GM12878 (cell line): ENCODE results near the gene DCLRE1B. TPM values are rescaled to one million over a fixed set of nuclear protein-coding genes. Genes with fewer than 3 reads are reported as not detected.

Experiments
- ATAC-seq: fragments of 200-7000 bp; cut with Tn5 transposase; 3 replicates; pipeline ENCODE4 v1.9.1; 2020; ENCODE audit warnings: mild to moderate bottlenecking, moderate library complexity
- BruUV-seq: library from RNA; stranded (reverse); fragments of 400-500 nt; replicated peaks from 2 replicates; lab custom pipeline; 2021; lab: Mats Ljungman, UMichigan
- CTCF ChIA-PET: fragments of 300-600 bp; sonication (Branson Sonifier 250); formaldehyde crosslinking; extraction: SDS; loops from one replicate; lab custom pipeline; 2021; ENCODE audit warnings: inconsistent platforms; lab: Yijun Ruan, JAX
- POLR2A ChIA-PET: fragments of 350-600 bp; formaldehyde crosslinking; extraction: SDS; loops from one replicate; lab custom pipeline; 2021; ENCODE audit warnings: inconsistent platforms; lab: Charles Lee
- RAD21 ChIA-PET: fragments of 300-600 bp; sonication (Branson Sonifier 250); formaldehyde crosslinking; loops from one replicate; lab custom pipeline; 2023; ENCODE audit warnings: antibody characterized with exemption; ENCODE audit not compliant: unreplicated experiment; lab: Charles Lee
- SMC1A ChIA-PET: fragments of 300-600 bp; sonication (Branson Sonifier 250); formaldehyde crosslinking; loops from one replicate; lab custom pipeline; 2023; ENCODE audit not compliant: unreplicated experiment, uncharacterized antibody; lab: Charles Lee
- DNase-seq: peaks from one replicate; pipeline ENCODE4 v3.0.0-alpha.2; 2011; ENCODE audit warnings: low read depth, low spot score
- FAIRE-seq: peaks from 3 replicates; lab custom pipeline; 2011; peaks lifted over from hg19 to GRCh38; lab: Jason Lieb, UNC
- H2AFZ ChIP-seq: 2 replicates; pipeline ENCODE4 v1.6.0; 2011; ENCODE audit warnings: low read depth, low read length, control low read depth; ENCODE audit not compliant: control insufficient read depth
- H3K27ac ChIP-seq: 2 replicates; pipeline ENCODE4 v1.5.1; 2011; ENCODE audit warnings: control low read depth; ENCODE audit not compliant: control insufficient read depth, insufficient read depth
- H3K27me3 ChIP-seq, 2 experiments: replicated peaks in 1 of 2; 2 replicates each; pipeline versions ENCODE4 v1.6.0 to v1.6.1; 2011; ENCODE audit warnings: low read length in 1 of 2; ENCODE audit not compliant: control insufficient read depth in 2 of 2, insufficient read depth in 2 of 2
- H3K36me3 ChIP-seq, 2 experiments: 2 replicates each; pipeline ENCODE4 v1.5.1; 2011; ENCODE audit warnings: low read length in 1 of 2; ENCODE audit not compliant: control insufficient read depth in 2 of 2, insufficient read depth in 2 of 2
- H3K4me1 ChIP-seq: 2 replicates; pipeline ENCODE4 v1.6.1; 2011; ENCODE audit warnings: mild to moderate bottlenecking, low read length, moderate library complexity, mixed read lengths; ENCODE audit not compliant: control insufficient read depth, insufficient read depth
- H3K4me2 ChIP-seq: 2 replicates; pipeline ENCODE4 v1.6.0; 2011; ENCODE audit warnings: control low read depth; ENCODE audit not compliant: control insufficient read depth, insufficient read depth
- H3K4me3 ChIP-seq: fragments of 200-600 bp; sonication (generic); 2 replicates; pipeline ENCODE4 v1.5.1; 2016
- H3K79me2 ChIP-seq: 2 replicates; pipeline ENCODE4 v1.6.0; 2011; ENCODE audit warnings: low read length; ENCODE audit not compliant: control insufficient read depth, insufficient read depth
- H3K9ac ChIP-seq: 2 replicates; pipeline ENCODE4 v1.8.0; 2011; ENCODE audit warnings: low read length, control low read depth, mixed read lengths; ENCODE audit not compliant: control insufficient read depth, insufficient read depth
- H3K9me3 ChIP-seq: replicated peaks from 3 replicates; pipeline ENCODE4 v1.5.1; 2011; ENCODE audit warnings: mild to moderate bottlenecking, low read length; ENCODE audit not compliant: control insufficient read depth, insufficient read depth
- H4K20me1 ChIP-seq: 2 replicates; pipeline ENCODE4 v1.6.0; 2011; ENCODE audit not compliant: control insufficient read depth, insufficient read depth
- ATF7 ChIP-seq: fragments of 450-650 bp; IDR thresholded peaks from 2 replicates; pipeline ENCODE4 v1.6.1; 2016; ENCODE audit warnings: low read depth, mild to moderate bottlenecking
- BMI1 ChIP-seq: fragments of 450-650 bp; IDR thresholded peaks from 2 replicates; pipeline ENCODE4 v1.6.1; 2016; ENCODE audit warnings: mild to moderate bottlenecking, moderate library complexity, borderline replicate concordance
- CBX3 ChIP-seq: fragments of 200-600 bp; sonication (generic); IDR thresholded peaks from 2 replicates; pipeline ENCODE4 v1.6.1; 2016; ENCODE audit warnings: low read depth, borderline replicate concordance
- IKZF2 ChIP-seq, 2 experiments: fragments of 450-650 bp; IDR thresholded peaks; 2 replicates each; pipeline ENCODE4 v1.6.1; 2017; ENCODE audit warnings: mild to moderate bottlenecking in 2 of 2, moderate library complexity in 2 of 2
- LARP7 ChIP-seq: fragments of 450-650 bp; IDR thresholded peaks from 2 replicates; pipeline ENCODE4 v1.6.1; 2017; ENCODE audit warnings: mild to moderate bottlenecking
- MEF2B ChIP-seq: fragments of 450-650 bp; IDR thresholded peaks from 2 replicates; pipeline ENCODE4 v1.6.1; 2018; ENCODE audit warnings: mild to moderate bottlenecking, moderate library complexity; ENCODE audit not compliant: partially characterized antibody, poor library complexity, severe bottlenecking
- POLR2AphosphoS5 ChIP-seq: IDR thresholded peaks from 2 replicates; pipeline ENCODE4 v1.6.1; 2011; ENCODE audit warnings: mild to moderate bottlenecking, low read length, inconsistent platforms
- RUNX3 ChIP-seq: IDR thresholded peaks from 2 replicates; pipeline ENCODE4 v1.6.1; 2012; ENCODE audit warnings: low read length, inconsistent platforms
- SP1 ChIP-seq: IDR thresholded peaks from one replicate; pipeline ENCODE4 v1.6.1; 2011; ENCODE audit warnings: low read depth, low read length
- STAT3 ChIP-seq: IDR thresholded peaks from 2 replicates; pipeline ENCODE4 v1.6.1; 2011; ENCODE audit warnings: low read depth, low read length, improper control_type of control experiment
- SUPT20H ChIP-seq: IDR thresholded peaks from 2 replicates; pipeline ENCODE4 v1.6.1; 2011; ENCODE audit warnings: low read depth, mild to moderate bottlenecking, low read length, moderate library complexity, borderline replicate concordance; ENCODE audit not compliant: control insufficient read depth
- WGBS: methylation state at CpG from one replicate; pipeline ENCODE4 v1.1.6; 2016; ENCODE audit warnings: low lambda C conversion rate; ENCODE audit not compliant: insufficient replicate concordance, insufficient coverage; ENCODE audit errors: missing lambda C conversion rate; 5-methylcytosine and 5-hydroxymethylcytosine counted together
- in situ Hi-C: fragments of 300-500 bp; cut with MboI; formaldehyde crosslinking; loops from 9 replicates; pipeline ENCODE4 v1.14.3; 2018; ENCODE audit warnings: mixed read lengths
- intact Hi-C: fragments of 100-400 bp; cut with micrococcal nuclease; formaldehyde crosslinking; loops from one replicate; pipeline ENCODE4 v1.14.2; 2022; ENCODE audit not compliant: unreplicated experiment
- polyA plus RNA-seq, 11 experiments: library from polyadenylated mRNA; depleted of rRNA in 4 of 11; unstranded in 6 of 11; stranded (reverse) in 5 of 11; fragments of >200 nt; fragmentation: Nextera tagmentation in 4 of 11; fragmentation: Illumina TruSeq in 1 of 11; extraction: Ambion mirVana in 4 of 11; extraction: Trizol in 1 of 11; gene quantifications; 1 replicate in 1 of 11; 2 replicates in 10 of 11; pipeline versions ENCODE4 v1.2.1 to v1.2.3, GENCODE V29; 2011 to 2016; ENCODE audit warnings: inconsistent platforms in 2 of 11, missing spikeins in 2 of 11, low read depth in 1 of 11
- total RNA-seq, 4 experiments: library from RNA; depleted of rRNA in 3 of 4; stranded (reverse); fragments of >200 nt in 3 of 4; fragmentation: Illumina TruSeq in 1 of 4; extraction: Trizol in 1 of 4; gene quantifications; 2 replicates each; pipeline versions ENCODE4 v1.2.1 to v1.2.3, GENCODE V29; 2013 to 2021
- TF ChIP-seq, protein P1 (sequence below): IDR thresholded peaks from 2 replicates; pipeline ENCODE4 v1.6.1; 2012; ENCODE audit warnings: improper control_type of control experiment, low read depth, low read length; ENCODE audit not compliant: insufficient replicate concordance
- TF ChIP-seq, protein P2 (sequence below): IDR thresholded peaks from 2 replicates; pipeline ENCODE4 v1.6.1; 2011; ENCODE audit warnings: borderline replicate concordance, low read depth, mild to moderate bottlenecking, moderate library complexity, low read length; ENCODE audit not compliant: insufficient read depth, poor library complexity, severe bottlenecking

DCLRE1B gene
- total and polyA plus RNA-seq, 10 of the 15 experiments (the other 5 are each of a cell fraction or from before 2014, with no cell fraction given) = 5.4 to 18.3 (median 13.4) TPM

DNA sequence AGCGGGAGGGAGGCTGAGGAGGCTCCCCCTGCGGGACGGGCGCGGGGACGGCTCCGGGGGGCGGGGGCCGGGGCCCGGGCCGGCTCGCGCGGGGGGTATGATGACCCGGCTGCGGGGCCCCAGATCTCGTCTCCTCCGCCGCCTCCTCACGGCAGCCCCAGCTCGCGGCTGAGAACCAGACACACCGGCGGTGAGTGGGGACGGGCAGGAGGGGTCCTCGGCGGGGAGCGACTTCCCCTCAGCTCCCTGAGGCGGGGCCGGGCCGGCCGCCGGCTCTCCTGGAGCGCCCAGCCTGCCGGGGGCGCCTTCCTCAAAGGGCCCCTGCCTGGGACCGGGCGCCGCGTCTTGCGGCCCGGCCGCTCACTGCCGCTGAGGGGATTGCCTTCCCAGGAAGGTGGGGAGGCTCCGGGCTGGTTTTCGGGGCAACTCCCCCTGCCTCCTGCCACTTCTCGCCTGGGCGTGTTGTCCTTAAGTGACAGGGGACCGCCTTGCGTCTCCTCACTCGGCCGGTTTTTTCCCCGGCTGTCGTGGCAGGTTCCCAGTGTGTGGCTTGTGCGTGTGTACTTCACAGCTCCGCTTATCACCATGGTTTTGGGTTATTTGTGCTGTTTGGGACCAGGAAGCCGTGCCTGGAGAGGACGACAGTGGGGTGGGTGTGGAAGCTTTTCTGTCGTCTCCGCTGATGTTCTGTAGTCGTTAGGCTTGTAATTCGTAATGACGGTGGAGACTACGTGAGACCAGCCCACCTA, 24.8 kb downstream of the DCLRE1B start (continued):
- TF ChIP-seq, protein P1, sequence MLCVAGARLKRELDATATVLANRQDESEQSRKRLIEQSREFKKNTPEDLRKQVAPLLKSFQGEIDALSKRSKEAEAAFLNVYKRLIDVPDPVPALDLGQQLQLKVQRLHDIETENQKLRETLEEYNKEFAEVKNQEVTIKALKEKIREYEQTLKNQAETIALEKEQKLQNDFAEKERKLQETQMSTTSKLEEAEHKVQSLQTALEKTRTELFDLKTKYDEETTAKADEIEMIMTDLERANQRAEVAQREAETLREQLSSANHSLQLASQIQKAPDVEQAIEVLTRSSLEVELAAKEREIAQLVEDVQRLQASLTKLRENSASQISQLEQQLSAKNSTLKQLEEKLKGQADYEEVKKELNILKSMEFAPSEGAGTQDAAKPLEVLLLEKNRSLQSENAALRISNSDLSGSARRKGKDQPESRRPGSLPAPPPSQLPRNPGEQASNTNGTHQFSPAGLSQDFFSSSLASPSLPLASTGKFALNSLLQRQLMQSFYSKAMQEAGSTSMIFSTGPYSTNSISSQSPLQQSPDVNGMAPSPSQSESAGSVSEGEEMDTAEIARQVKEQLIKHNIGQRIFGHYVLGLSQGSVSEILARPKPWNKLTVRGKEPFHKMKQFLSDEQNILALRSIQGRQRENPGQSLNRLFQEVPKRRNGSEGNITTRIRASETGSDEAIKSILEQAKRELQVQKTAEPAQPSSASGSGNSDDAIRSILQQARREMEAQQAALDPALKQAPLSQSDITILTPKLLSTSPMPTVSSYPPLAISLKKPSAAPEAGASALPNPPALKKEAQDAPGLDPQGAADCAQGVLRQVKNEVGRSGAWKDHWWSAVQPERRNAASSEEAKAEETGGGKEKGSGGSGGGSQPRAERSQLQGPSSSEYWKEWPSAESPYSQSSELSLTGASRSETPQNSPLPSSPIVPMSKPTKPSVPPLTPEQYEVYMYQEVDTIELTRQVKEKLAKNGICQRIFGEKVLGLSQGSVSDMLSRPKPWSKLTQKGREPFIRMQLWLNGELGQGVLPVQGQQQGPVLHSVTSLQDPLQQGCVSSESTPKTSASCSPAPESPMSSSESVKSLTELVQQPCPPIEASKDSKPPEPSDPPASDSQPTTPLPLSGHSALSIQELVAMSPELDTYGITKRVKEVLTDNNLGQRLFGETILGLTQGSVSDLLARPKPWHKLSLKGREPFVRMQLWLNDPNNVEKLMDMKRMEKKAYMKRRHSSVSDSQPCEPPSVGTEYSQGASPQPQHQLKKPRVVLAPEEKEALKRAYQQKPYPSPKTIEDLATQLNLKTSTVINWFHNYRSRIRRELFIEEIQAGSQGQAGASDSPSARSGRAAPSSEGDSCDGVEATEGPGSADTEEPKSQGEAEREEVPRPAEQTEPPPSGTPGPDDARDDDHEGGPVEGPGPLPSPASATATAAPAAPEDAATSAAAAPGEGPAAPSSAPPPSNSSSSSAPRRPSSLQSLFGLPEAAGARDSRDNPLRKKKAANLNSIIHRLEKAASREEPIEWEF = peak; percentile 2
- TF ChIP-seq LARP7 = 0 out of 2 replicates have a peak, but pooled peaks have one; percentile 31

DNA sequence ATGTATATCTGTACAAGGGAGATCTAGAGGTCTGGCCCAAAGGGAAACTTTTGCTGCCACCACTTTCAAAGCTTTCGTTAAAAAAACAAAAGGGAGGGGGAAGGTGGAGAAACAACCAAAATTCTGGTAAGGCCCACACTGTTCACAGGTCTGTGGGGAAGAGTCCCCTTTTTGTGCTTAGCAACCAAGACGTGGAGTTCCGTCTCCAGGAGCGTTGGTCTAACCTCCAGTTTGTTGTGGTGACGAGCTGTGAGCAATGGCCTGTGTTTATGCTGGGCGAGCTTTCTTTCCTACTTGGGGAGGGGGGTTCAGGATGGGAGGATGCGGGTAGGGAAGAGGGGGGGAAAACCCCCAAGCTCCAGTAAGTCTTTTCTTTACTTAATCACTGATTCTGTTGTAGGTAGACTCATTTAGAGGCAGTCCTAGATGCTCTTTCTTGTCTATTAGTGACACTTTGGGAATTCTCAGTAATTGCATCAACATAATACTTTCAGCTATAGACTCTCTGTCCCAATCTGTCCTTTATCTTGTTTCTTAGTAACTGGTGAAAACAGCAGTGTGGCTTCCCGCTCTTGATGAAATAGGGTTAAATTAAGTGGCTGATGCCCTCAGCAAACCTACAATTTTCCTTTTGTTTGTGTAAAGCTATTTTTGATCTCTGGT, 25.5 kb downstream of the DCLRE1B start:
- WGBS = 0% methylated on average over 8 of the region's 8 CpGs
- FAIRE-seq = no peak
- no TSS peak for BruUV-seq
- TF ChIP-seq, protein P2, sequence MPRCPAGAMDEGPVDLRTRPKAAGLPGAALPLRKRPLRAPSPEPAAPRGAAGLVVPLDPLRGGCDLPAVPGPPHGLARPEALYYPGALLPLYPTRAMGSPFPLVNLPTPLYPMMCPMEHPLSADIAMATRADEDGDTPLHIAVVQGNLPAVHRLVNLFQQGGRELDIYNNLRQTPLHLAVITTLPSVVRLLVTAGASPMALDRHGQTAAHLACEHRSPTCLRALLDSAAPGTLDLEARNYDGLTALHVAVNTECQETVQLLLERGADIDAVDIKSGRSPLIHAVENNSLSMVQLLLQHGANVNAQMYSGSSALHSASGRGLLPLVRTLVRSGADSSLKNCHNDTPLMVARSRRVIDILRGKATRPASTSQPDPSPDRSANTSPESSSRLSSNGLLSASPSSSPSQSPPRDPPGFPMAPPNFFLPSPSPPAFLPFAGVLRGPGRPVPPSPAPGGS = no peak
- TF ChIP-seq SUPT20H = no peak
- no peak for TF ChIP-seq SP1
- TF ChIP-seq POLR2AphosphoS5 = 0 out of 2 replicates have a peak, but pooled peaks have one; percentile 3
- 0 out of 2 replicates have a peak, but pooled peaks have one; percentile 23 for TF ChIP-seq RUNX3
- TF ChIP-seq IKZF2 (IDR thresholded peaks at IDR 0.05) = peak; percentile 67 to 75; a peak in 3 of 4 replicates
- TF ChIP-seq BMI1 = 0 out of 2 replicates have a peak, but pooled peaks have one; percentile 29
- TF ChIP-seq ATF7 = peak; percentile 28; the same call in 1 of the 2 replicates
- TF ChIP-seq CBX3 = no peak
- TF ChIP-seq MEF2B = no peak
- 0 out of 2 replicates have a peak, but pooled peaks have one; percentile 54 for TF ChIP-seq STAT3

More for the DNA sequence above, 25.5 kb downstream of the DCLRE1B start:
- ChIA-PET CTCF (interaction anchor here (0.5 to 6.1 kb wide), 22 partner anchors 10 to 580 kb away, joined by 3 to 44 read pairs (median 6); partner anchors contain the start of genes AP4B1, DCLRE1B and OLFML3), POLR2A (interaction anchor here (0.6 to 5.4 kb wide), 24 partner anchors 9 to 890 kb away, joined by 3 to 65 read pairs (median 4); partner anchors contain the start of genes AP4B1, DCLRE1B and RSBN1), SMC1A (interaction anchor here (0.6 to 11.9 kb wide), 26 partner anchors 10 to 145 kb away, joined by 3 to 103 read pairs (median 6); partner anchors contain the start of genes AP4B1, DCLRE1B, OLFML3 and RSBN1), RAD21 (interaction anchor here (0.8 to 4.9 kb wide), 19 partner anchors 10 to 119 kb away, joined by 3 to 46 read pairs (median 8); partner anchors contain the start of genes AP4B1, DCLRE1B, OLFML3 and RSBN1)
- Histone ChIP-seq H3K27me3 (no peaks in the 10 kb centered on the region), H3K9ac (peak overlapping the region; percentile 84), H3K36me3 (no peaks in the 10 kb centered on the region), H3K4me3 (peak overlapping the region; percentile 78), H3K9me3 (no peaks in the 10 kb centered on the region; the same call in 2 of the 3 replicates), H3K4me1 (peaks cover 4% of the 10 kb centered on the region), H4K20me1 (no peaks in the 10 kb centered on the region), H3K27ac (peak overlapping the region; percentile 97), H3K79me2 (peaks cover 62% of the 10 kb centered on the region), H2AFZ (peak overlapping the region; percentile 67), H3K4me2 (peak overlapping the region; percentile 64)
- DNase-seq (no peak), ATAC-seq (peak; percentile 65)
- in situ Hi-C loops = no loop called here
- intact Hi-C loops = loop anchor here (5.0 kb wide), 1 partner anchor 93 kb away; no protein-coding TSS in a partner anchor
